ENCODE results near the gene MAP3K3. TPM values are rescaled to one million over a fixed set of nuclear protein-coding genes. Genes with fewer than 3 reads are reported as not detected.
A peak's percentile ranks its signal among the peaks of the same experiment; 100 is the strongest.

The MAP3K3 gene
- total and polyA plus RNA-seq, 2 experiments from 2014 or later, result 6.1 to 24.6 TPM

- H3K9me2 ChIP-seq (ENCODE audit: insufficient read depth), result no peaks in the 10 kb centered on the region
- TF ChIP-seq EZH2phosphoT487 (IDR thresholded peaks at IDR 0.05; ENCODE audit: unreplicated experiment) (no peak), POLR2AphosphoS5 (IDR thresholded peaks at IDR 0.05; ENCODE audit: low read depth) (no peak), CTCF (conservative IDR thresholded peaks at IDR 0.05; ENCODE audit: low read depth in 2 of 2) (peak; percentile 51 to 62)
- peak; percentile 64 for DNase-seq (ENCODE audit: low spot score)
- Mint-ChIP-seq H3K27me3 (ENCODE audit: insufficient read depth, low read depth, poor library complexity) (no peaks in the 10 kb centered on the region), H3K4me3 (no peak overlapping the region), H3K9me3 (no peaks in the 10 kb centered on the region), H3K36me3 (ENCODE audit: low read depth) (no peaks in the 10 kb centered on the region), H3K27ac (peak overlapping the region; percentile 57; the same call in 1 of the 2 replicates), H3K4me1 (peaks cover 2% of the 10 kb centered on the region; the same call in 2 of the 3 replicates)
- H3K27me3 ChIP-seq (ENCODE audit: insufficient read depth), result no peaks in the 10 kb centered on the region
- peaks cover 50% of the 10 kb centered on the region for H4K20me1 ChIP-seq (replicated peaks; ENCODE audit: insufficient read depth)
- no peaks in the 10 kb centered on the region; the same call in 1 of the 2 replicates for H3F3A ChIP-seq (replicated peaks; ENCODE audit: low read depth)
- H3K36me3 ChIP-seq (ENCODE audit: insufficient read depth), result no peaks in the 10 kb centered on the region
- peaks cover 94% of the 10 kb centered on the region for H3K79me2 ChIP-seq (replicated peaks; ENCODE audit: insufficient read depth)
- H2AFZ ChIP-seq, result no peak overlapping the region
- no peak overlapping the region for H3K4me2 ChIP-seq
- no peak overlapping the region for H3K4me3 ChIP-seq
- no peak overlapping the region for H3K27ac ChIP-seq (ENCODE audit: low read depth)
- ATAC-seq, result peak; percentile 92
- H3K4me1 ChIP-seq (ENCODE audit: insufficient read depth), result 0 out of 2 replicates have a peak, but pooled peaks cover 3% of the 10 kb centered on the region
Measured at GRCh38 chr17:63573634-63574033, 48.6 kb upstream of the MAP3K3 start.

GRCh38 chr17:63578027-63578768 is 44.0 kb upstream of the MAP3K3 start:
- Histone ChIP-seq H3K4me1 (ENCODE audit: insufficient read depth) (peaks cover 13% of the 10 kb centered on the region; the same call in 1 of the 2 replicates), H3K9me2 (ENCODE audit: insufficient read depth) (no peaks in the 10 kb centered on the region), H3K4me2 (no peak overlapping the region), H4K20me1 (replicated peaks; ENCODE audit: insufficient read depth) (peaks cover 46% of the 10 kb centered on the region), H3K36me3 (ENCODE audit: insufficient read depth) (peaks cover 7% of the 10 kb centered on the region; the same call in 1 of the 2 replicates), H3K27me3 (ENCODE audit: insufficient read depth) (no peaks in the 10 kb centered on the region), H3K4me3 (no peak overlapping the region), H3F3A (replicated peaks; ENCODE audit: low read depth) (no peaks in the 10 kb centered on the region), H3K27ac (ENCODE audit: low read depth) (0 out of 2 replicates have a peak overlapping the region, but pooled peaks have one; percentile 32), H3K79me2 (replicated peaks; ENCODE audit: insufficient read depth) (peaks cover 55% of the 10 kb centered on the region), H2AFZ (no peak overlapping the region)
- Mint-ChIP-seq H3K36me3 (ENCODE audit: low read depth) (peaks cover 20% of the 10 kb centered on the region), H3K9me3 (no peaks in the 10 kb centered on the region), H3K27ac (no peak overlapping the region), H3K4me1 (peaks cover 19% of the 10 kb centered on the region), H3K27me3 (ENCODE audit: insufficient read depth, low read depth, poor library complexity) (no peaks in the 10 kb centered on the region), H3K4me3 (no peak overlapping the region)
- DNase-seq (ENCODE audit: low spot score) (no peak), ATAC-seq (no peak)
- TF ChIP-seq JUNB (IDR thresholded peaks at IDR 0.05; ENCODE audit: unreplicated experiment) (no peak), STAT1 (IDR thresholded peaks at IDR 0.05; ENCODE audit: unreplicated experiment) (no peak), REST (IDR thresholded peaks at IDR 0.05; ENCODE audit: unreplicated experiment) (no peak), CREB1 (CRISPR knock-in tag; IDR thresholded peaks at IDR 0.05; ENCODE audit: low read depth) (no peak), NANOG (IDR thresholded peaks at IDR 0.05; ENCODE audit: borderline replicate concordance) (no peak), CTCF (conservative IDR thresholded peaks at IDR 0.05; ENCODE audit: low read depth in 2 of 2) (no peak)
